ENCODE results near the gene ZIC4. TPM values are rescaled to one million over a fixed set of nuclear protein-coding genes. Genes with fewer than 3 reads are reported as not detected.

ZIC4 gene
- total and polyA plus RNA-seq, 9 of the 15 experiments (the other 6 are each of a cell fraction or from before 2014, with no cell fraction given) = not detected

DNA sequence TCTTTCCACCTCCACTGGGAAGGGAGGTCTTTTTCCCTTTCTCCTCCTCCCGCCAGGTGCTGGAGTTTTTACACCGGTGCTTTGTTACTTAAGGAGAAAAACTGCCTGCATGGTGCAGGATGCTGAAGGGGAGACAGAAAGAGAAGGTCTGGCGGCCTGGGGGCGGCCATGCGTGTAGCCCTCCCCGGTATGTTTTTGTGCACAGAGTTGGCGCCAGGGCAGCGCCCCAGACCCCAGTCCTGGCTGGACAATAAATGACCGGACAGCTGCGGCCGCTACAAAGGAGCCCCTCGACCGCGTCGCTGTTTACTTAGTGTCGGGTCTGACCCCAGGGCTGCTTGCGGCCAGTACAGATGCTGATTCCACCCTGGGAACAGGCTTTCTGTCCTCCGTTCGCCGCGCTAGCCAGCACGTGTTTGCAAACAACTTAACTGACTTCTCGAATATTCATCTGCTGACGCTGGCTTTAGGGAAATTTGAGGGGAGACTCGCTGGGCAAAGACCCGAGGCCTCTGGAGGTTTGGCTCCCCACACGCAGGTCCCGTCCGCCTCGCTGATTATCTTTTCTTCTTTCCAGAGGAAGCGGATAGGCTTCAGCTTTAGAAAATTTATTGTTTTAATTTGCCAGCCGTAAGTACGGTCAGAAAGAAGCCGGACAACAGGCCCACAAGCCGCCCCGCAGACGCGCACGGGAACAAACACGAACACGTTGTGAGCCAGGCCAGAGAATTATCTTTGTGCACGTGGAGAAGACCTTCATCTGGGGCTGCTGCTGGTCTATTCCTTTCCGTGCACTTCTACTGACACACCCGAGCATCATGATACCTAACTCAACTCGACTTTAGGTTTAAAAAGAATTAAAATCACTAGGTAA lies 46.9 kb downstream of the ZIC4 start:
- H3K79me2 ChIP-seq (ENCODE audit: control insufficient read depth, insufficient read depth, low read length) = no peaks in the 10 kb centered on the region
- no peaks in the 10 kb centered on the region for H3K4me1 ChIP-seq (replicated peaks in 1 of 2; ENCODE audit: control insufficient read depth in 2 of 2, insufficient read depth in 2 of 2, low read length in 2 of 2)
- H4K20me1 ChIP-seq (replicated peaks; ENCODE audit: control insufficient read depth, insufficient read depth, low read length) = no peaks in the 10 kb centered on the region
- no TSS peak for BruUV-seq (replicated peaks)
- FAIRE-seq (no peak), ATAC-seq (no peak), DNase-seq (ENCODE audit: extremely low read depth in 1 of 4, low spot score in 3 of 4) (no peak)
- H3K9ac ChIP-seq (ENCODE audit: insufficient read depth in 1 of 2, low read depth in 2 of 2, low read length in 2 of 2) = no peak overlapping the region
- no peak overlapping the region for H3K4me2 ChIP-seq (ENCODE audit: insufficient read depth, low read length)
- POLR2A ChIA-PET = no interaction called here
- H3K9me3 ChIP-seq (replicated peaks; ENCODE audit: control insufficient read depth, insufficient read depth, low read depth, low read length) = no peaks in the 10 kb centered on the region
- no peak overlapping the region for H2AFZ ChIP-seq (ENCODE audit: low read depth, low read length)
- CTCF ChIA-PET (ENCODE audit: low intra/inter-chr PET ratio) = no interaction called here
- H3K27me3 ChIP-seq (ENCODE audit: control insufficient read depth in 2 of 2, insufficient read depth in 2 of 2, low read length in 2 of 2) = peaks cover 0 to 27% of the 10 kb centered on the region in 2 experiments; a peak in 3 of 5 replicates
- H3K36me3 ChIP-seq (ENCODE audit: control insufficient read depth, insufficient read depth, low read length) = no peaks in the 10 kb centered on the region
- under 1% methylated on average over 42 of the region's 45 CpGs for WGBS (ENCODE audit: insufficient coverage, low coverage, missing lambda C conversion rate)
- no peak overlapping the region for H3K27ac ChIP-seq (ENCODE audit: extremely low read depth, low read depth, low read length)
- H3K4me3 ChIP-seq = no peak overlapping the region
- TF ChIP-seq MEIS2 (IDR thresholded peaks at IDR 0.05; ENCODE audit: partially characterized antibody) (no peak), ZFP36 (IDR thresholded peaks at IDR 0.05; ENCODE audit: low read depth, low read length, partially characterized antibody) (no peak), HMGN3 (IDR thresholded peaks at IDR 0.05; ENCODE audit: borderline replicate concordance, extremely low read depth, insufficient read length, low read depth, low read length) (no peak), THRAP3 (IDR thresholded peaks at IDR 0.05; ENCODE audit: borderline replicate concordance) (no peak), FOXJ2 (tag; IDR thresholded peaks at IDR 0.05) (no peak), SMAD2 (IDR thresholded peaks at IDR 0.05; ENCODE audit: low read depth, low read length) (no peak), SMC3 (conservative IDR thresholded peaks at IDR 0.05; ENCODE audit: insufficient read depth, low read depth, low read length) (no peak), POLR3G (IDR thresholded peaks at IDR 0.05; ENCODE audit: extremely low read depth, insufficient read length, insufficient replicate concordance) (no peak), ZNF507 (tag; conservative IDR thresholded peaks at IDR 0.05) (no peak), CCNT2 (IDR thresholded peaks at IDR 0.05; ENCODE audit: borderline replicate concordance, extremely low read depth, insufficient read length, low read depth, low read length) (no peak), RNF2 (IDR thresholded peaks at IDR 0.05) (no peak)
- TF ChIP-seq, protein P1, sequence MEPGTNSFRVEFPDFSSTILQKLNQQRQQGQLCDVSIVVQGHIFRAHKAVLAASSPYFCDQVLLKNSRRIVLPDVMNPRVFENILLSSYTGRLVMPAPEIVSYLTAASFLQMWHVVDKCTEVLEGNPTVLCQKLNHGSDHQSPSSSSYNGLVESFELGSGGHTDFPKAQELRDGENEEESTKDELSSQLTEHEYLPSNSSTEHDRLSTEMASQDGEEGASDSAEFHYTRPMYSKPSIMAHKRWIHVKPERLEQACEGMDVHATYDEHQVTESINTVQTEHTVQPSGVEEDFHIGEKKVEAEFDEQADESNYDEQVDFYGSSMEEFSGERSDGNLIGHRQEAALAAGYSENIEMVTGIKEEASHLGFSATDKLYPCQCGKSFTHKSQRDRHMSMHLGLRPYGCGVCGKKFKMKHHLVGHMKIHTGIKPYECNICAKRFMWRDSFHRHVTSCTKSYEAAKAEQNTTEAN (CRISPR knock-in tag; IDR thresholded peaks at IDR 0.05) = no peak
- TF ChIP-seq, protein P2, sequence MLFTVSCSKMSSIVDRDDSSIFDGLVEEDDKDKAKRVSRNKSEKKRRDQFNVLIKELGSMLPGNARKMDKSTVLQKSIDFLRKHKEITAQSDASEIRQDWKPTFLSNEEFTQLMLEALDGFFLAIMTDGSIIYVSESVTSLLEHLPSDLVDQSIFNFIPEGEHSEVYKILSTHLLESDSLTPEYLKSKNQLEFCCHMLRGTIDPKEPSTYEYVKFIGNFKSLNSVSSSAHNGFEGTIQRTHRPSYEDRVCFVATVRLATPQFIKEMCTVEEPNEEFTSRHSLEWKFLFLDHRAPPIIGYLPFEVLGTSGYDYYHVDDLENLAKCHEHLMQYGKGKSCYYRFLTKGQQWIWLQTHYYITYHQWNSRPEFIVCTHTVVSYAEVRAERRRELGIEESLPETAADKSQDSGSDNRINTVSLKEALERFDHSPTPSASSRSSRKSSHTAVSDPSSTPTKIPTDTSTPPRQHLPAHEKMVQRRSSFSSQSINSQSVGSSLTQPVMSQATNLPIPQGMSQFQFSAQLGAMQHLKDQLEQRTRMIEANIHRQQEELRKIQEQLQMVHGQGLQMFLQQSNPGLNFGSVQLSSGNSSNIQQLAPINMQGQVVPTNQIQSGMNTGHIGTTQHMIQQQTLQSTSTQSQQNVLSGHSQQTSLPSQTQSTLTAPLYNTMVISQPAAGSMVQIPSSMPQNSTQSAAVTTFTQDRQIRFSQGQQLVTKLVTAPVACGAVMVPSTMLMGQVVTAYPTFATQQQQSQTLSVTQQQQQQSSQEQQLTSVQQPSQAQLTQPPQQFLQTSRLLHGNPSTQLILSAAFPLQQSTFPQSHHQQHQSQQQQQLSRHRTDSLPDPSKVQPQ (CRISPR knock-in tag; IDR thresholded peaks at IDR 0.05; ENCODE audit: borderline replicate concordance) = no peak
- TF ChIP-seq, protein P3, sequence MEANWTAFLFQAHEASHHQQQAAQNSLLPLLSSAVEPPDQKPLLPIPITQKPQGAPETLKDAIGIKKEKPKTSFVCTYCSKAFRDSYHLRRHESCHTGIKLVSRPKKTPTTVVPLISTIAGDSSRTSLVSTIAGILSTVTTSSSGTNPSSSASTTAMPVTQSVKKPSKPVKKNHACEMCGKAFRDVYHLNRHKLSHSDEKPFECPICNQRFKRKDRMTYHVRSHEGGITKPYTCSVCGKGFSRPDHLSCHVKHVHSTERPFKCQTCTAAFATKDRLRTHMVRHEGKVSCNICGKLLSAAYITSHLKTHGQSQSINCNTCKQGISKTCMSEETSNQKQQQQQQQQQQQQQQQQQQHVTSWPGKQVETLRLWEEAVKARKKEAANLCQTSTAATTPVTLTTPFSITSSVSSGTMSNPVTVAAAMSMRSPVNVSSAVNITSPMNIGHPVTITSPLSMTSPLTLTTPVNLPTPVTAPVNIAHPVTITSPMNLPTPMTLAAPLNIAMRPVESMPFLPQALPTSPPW (CRISPR knock-in tag; IDR thresholded peaks at IDR 0.05) = no peak
- TF ChIP-seq, protein P4, sequence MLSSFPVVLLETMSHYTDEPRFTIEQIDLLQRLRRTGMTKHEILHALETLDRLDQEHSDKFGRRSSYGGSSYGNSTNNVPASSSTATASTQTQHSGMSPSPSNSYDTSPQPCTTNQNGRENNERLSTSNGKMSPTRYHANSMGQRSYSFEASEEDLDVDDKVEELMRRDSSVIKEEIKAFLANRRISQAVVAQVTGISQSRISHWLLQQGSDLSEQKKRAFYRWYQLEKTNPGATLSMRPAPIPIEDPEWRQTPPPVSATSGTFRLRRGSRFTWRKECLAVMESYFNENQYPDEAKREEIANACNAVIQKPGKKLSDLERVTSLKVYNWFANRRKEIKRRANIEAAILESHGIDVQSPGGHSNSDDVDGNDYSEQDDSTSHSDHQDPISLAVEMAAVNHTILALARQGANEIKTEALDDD (IDR thresholded peaks at IDR 0.05) = no peak
- no peaks in the 10 kb centered on the region for H3K9me1 ChIP-seq (ENCODE audit: control insufficient read depth, insufficient read depth, low read length)
- in situ Hi-C loops (cut with MboI) (no loop called here), intact Hi-C loops (cut with micrococcal nuclease) (no loop called here)

Data from K562 (cell line).